GM18858 (cell line): Measurements from ENCODE around the gene SLC34A1.

Experiments
- ATAC-seq: cut with Tn5 transposase; IDR thresholded peaks from one replicate; pipeline ENCODE4 v1.9.1; 2021; ENCODE audit not compliant: unreplicated experiment

SLC34A1 gene

GRCh38 chr5:177444106-177445051, 60.1 kb downstream of the SLC34A1 start:
- ATAC-seq: no peak

GRCh38 chr5:177445052-177445916, 61.0 kb downstream of the SLC34A1 start:
- ATAC-seq: no peak

- ATAC-seq: no peak
Measured at GRCh38 chr5:177445917-177446199, 61.6 kb downstream of the SLC34A1 start.

- ATAC-seq: peak; percentile 40
Measured at GRCh38 chr5:177446200-177447065, 62.2 kb downstream of the SLC34A1 start, which contains the start of gene PRR7. Gene PRR7, plus strand, starts transcription at chr5:177446814. Its CDS starts 8,254 bp downstream, at chr5:177455068.

- ATAC-seq: peak; percentile 17
Measured at GRCh38 chr5:177447066-177447610, 62.9 kb downstream of the SLC34A1 start.

- no peak for ATAC-seq
Measured at GRCh38 chr5:177447611-177448243, 63.5 kb downstream of the SLC34A1 start.
